IPS-20b (cell line): ENCODE results near the gene SLC35D1.

Experiments used
- H3K27ac ChIP-seq: one replicate; pipeline ENCODE4 v1.5.1; 2013; ENCODE audit warnings: low read length
- H3K27me3 ChIP-seq: 2 replicates; pipeline ENCODE4 v1.6.1; 2013; ENCODE audit warnings: mild to moderate bottlenecking, low read length, inconsistent platforms; ENCODE audit not compliant: insufficient read depth
- H3K36me3 ChIP-seq: 2 replicates; pipeline ENCODE4 v1.6.1; 2013; ENCODE audit warnings: low read depth, mild to moderate bottlenecking, inconsistent platforms, low read length, moderate library complexity; ENCODE audit not compliant: insufficient read depth
- H3K4me1 ChIP-seq: 2 replicates; pipeline ENCODE4 v1.6.1; 2013; ENCODE audit warnings: mild to moderate bottlenecking, control low read depth, inconsistent platforms, low read length, moderate library complexity; ENCODE audit not compliant: insufficient read depth
- H3K4me3 ChIP-seq: 2 replicates; pipeline ENCODE4 v1.5.1; 2013; ENCODE audit warnings: mild to moderate bottlenecking, low read length, inconsistent platforms
- H3K9ac ChIP-seq: 2 replicates; pipeline ENCODE4 v1.6.1; 2013; ENCODE audit warnings: low read depth, mild to moderate bottlenecking, inconsistent platforms, low read length, moderate library complexity
- H3K9me3 ChIP-seq: 2 replicates; pipeline ENCODE4 v1.6.1; 2013; ENCODE audit warnings: mild to moderate bottlenecking, low read depth, low read length, inconsistent platforms; ENCODE audit not compliant: insufficient read depth

Gene SLC35D1

DNA sequence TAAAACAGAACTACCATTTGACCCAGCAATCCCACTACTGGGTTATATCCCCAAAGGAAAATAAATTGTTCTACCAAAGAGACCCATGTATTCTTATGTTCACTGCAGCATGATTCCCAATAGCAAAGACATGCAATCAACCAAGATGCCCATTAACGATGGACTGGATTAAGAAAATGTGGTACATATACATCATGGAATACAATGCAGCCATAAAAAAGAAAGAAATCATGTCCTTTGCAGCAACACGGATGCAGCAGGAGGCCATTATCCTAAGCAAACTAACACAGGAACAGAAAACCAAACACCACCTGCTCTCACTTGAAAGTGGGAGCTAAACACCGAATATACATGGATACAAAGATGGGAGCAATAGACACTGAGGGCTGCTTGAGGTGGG lies 44.2 kb downstream of the SLC35D1 start:
- Histone ChIP-seq H3K27me3 (no peaks in the 10 kb centered on the region), H3K36me3 (peaks cover 4% of the 10 kb centered on the region; the same call in 1 of the 2 replicates), H3K9me3 (no peaks in the 10 kb centered on the region), H3K4me1 (0 out of 2 replicates have a peak, but pooled peaks cover 3% of the 10 kb centered on the region), H3K27ac (no peak overlapping the region), H3K9ac (no peak overlapping the region), H3K4me3 (no peak overlapping the region)

- no peak overlapping the region for H3K27ac ChIP-seq
- H3K4me3 ChIP-seq, result no peak overlapping the region
- H3K27me3 ChIP-seq, result no peaks in the 10 kb centered on the region
- no peaks in the 10 kb centered on the region for H3K4me1 ChIP-seq
- no peaks in the 10 kb centered on the region for H3K9me3 ChIP-seq
- H3K9ac ChIP-seq, result no peak overlapping the region
- H3K36me3 ChIP-seq, result peaks cover 6% of the 10 kb centered on the region; the same call in 1 of the 2 replicates
These were observed 48.9 kb downstream of the SLC35D1 start for GRCh38 chr1:67005068-67005467.

DNA sequence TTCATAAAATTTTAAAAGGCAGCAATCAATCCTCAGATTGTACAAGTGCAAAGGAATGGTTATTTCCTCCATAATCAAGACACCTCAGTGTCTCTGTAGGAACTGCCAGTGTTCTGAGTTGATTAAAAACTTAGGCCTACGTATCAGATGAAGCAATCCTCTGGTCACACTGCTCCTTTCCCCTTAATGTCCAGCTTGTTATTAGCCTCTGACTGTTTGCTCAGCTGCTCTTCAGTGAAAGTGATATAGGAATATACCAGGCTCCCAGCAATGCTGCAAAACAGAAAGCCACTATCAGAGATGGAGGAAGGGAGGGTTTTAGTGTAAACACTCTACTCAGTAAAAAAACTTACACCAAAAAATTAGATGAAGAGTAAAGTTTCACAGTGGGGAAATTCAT lies 49.8 kb downstream of the SLC35D1 start:
- H3K4me3 ChIP-seq, result no peak overlapping the region
- no peak overlapping the region for H3K9ac ChIP-seq
- H3K27ac ChIP-seq, result no peak overlapping the region
- no peaks in the 10 kb centered on the region for H3K9me3 ChIP-seq
- H3K27me3 ChIP-seq, result no peaks in the 10 kb centered on the region
- H3K36me3 ChIP-seq, result peaks cover 3% of the 10 kb centered on the region; the same call in 1 of the 2 replicates
- H3K4me1 ChIP-seq, result no peaks in the 10 kb centered on the region

- H3K27ac ChIP-seq, result no peak overlapping the region
- no peak overlapping the region for H3K4me3 ChIP-seq
- H3K9me3 ChIP-seq, result no peaks in the 10 kb centered on the region
- no peaks in the 10 kb centered on the region for H3K27me3 ChIP-seq
- peaks cover 8% of the 10 kb centered on the region; the same call in 1 of the 2 replicates for H3K36me3 ChIP-seq
- no peak overlapping the region for H3K9ac ChIP-seq
- no peaks in the 10 kb centered on the region for H3K4me1 ChIP-seq
These were observed 52.1 kb downstream of the SLC35D1 start for GRCh38 chr1:67001682-67002425.

DNA sequence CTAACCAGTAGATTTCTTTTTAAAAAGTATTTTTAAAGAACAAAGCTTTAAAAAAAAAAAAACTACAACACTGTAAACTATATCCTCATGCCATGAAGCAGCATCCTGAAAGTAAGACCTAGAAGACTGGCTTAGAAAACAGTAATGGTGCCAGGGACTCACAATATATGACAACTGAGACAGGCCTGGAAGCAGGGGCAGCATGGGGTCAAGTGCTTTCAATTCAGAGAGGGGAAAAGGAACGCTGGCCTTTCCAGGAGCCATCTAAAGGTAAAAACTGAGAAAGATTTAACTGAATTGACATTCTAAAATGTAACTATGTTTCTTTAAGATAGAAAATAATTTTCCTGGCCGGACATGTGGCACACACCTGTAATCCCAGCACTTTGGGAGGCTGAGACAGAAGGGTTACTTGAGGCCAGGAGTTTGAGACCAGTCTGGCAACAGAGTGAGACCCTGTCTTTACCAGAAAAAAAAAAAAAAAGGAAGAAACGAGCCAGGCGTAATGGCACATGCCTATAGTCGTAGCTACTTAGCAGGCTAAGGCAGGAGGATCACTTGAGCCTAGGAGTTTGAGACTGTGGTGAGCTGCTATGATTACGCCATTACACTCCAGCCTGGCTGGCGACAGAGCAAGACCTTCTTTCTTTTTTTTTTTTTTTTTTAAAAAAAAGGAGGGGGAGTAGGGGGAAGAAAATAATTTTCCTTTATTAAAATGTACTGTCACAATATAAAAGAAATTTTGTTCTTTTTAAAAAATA lies 54.1 kb downstream of the SLC35D1 start:
- H3K36me3 ChIP-seq, result peaks cover 8% of the 10 kb centered on the region; the same call in 1 of the 2 replicates
- no peak overlapping the region for H3K9ac ChIP-seq
- H3K27me3 ChIP-seq, result no peaks in the 10 kb centered on the region
- no peak overlapping the region for H3K4me3 ChIP-seq
- H3K27ac ChIP-seq, result no peak overlapping the region
- no peaks in the 10 kb centered on the region for H3K9me3 ChIP-seq
- no peaks in the 10 kb centered on the region for H3K4me1 ChIP-seq

GRCh38 chr1:66998972-66999371 lies 55.0 kb downstream of the SLC35D1 start:
- Histone ChIP-seq H3K4me1 (no peaks in the 10 kb centered on the region), H3K36me3 (peaks cover 8% of the 10 kb centered on the region; the same call in 1 of the 2 replicates), H3K27me3 (no peaks in the 10 kb centered on the region), H3K4me3 (no peak overlapping the region), H3K9ac (no peak overlapping the region), H3K9me3 (no peaks in the 10 kb centered on the region), H3K27ac (no peak overlapping the region)

- H3K27ac ChIP-seq, result no peak overlapping the region
- H3K4me3 ChIP-seq, result no peak overlapping the region
- no peaks in the 10 kb centered on the region for H3K9me3 ChIP-seq
- no peak overlapping the region for H3K9ac ChIP-seq
- no peaks in the 10 kb centered on the region for H3K4me1 ChIP-seq
- H3K27me3 ChIP-seq, result no peaks in the 10 kb centered on the region
- 0 out of 2 replicates have a peak, but pooled peaks cover 5% of the 10 kb centered on the region for H3K36me3 ChIP-seq
These were observed 57.8 kb downstream of the SLC35D1 start for GRCh38 chr1:66996018-66996682.

DNA sequence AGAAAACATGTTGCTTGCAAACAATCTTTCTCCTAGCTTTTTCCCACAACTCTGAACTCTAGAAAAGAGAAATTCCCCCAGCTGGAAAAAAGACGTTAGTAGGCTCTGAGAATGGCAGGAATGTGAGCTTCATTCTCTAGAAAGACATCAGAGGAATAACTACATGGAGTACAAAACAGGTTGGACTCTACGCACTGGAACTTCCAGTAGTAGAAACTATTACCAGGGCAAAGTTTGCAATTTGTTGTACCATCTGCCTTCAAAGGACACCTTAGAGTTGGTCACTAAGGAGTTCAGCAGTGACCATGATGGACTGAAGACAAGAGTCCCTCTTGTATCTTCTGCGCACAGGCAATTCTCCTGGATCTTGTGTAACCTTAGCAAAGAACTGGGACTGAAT lies 60.9 kb downstream of the SLC35D1 start:
- H3K9ac ChIP-seq, result no peak overlapping the region
- no peak overlapping the region for H3K4me3 ChIP-seq
- H3K4me1 ChIP-seq, result no peaks in the 10 kb centered on the region
- H3K36me3 ChIP-seq, result peaks cover 12% of the 10 kb centered on the region
- no peaks in the 10 kb centered on the region for H3K9me3 ChIP-seq
- H3K27ac ChIP-seq, result no peak overlapping the region
- H3K27me3 ChIP-seq, result no peaks in the 10 kb centered on the region

DNA sequence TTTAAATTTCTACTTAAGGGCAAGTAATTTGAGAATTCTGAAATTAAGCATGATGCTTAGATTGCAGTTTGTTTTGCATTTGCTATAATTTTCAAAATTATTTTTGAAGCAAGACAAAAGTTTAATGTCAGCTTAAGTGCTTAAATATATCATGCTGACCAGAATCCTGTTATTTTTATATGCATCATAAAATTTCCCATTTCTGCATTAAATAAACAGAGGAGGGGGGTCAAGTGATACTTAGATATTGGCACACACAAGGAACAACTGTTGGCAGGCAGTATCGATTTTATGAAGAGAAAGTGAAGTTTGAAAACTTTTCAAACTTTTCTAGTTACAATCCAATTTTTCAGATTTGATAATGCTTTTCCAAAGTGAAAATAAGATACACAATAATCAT lies 68.1 kb downstream of the SLC35D1 start:
- Histone ChIP-seq H3K27me3 (no peaks in the 10 kb centered on the region), H3K4me1 (no peaks in the 10 kb centered on the region), H3K27ac (no peak overlapping the region), H3K36me3 (peaks cover 79% of the 10 kb centered on the region), H3K9me3 (no peaks in the 10 kb centered on the region), H3K9ac (no peak overlapping the region), H3K4me3 (no peak overlapping the region)

DNA sequence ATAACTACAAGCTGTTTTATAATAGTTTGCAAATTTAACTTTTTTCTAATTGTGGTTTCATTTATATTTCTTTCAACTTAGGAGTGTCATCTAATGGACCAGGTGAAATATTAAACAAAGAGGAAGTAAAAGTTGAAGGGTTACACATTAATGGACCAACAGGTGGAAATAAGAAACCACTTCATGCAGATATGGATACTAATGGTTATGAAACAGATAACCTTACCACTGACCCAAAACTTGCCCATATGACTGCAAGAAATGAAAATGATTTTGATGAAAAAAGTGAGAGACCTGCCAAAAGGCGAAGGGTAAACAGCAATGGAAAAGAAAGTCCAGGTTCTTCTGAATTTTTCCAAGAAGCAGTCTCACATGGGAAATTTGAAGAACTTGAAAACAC lies 69.5 kb downstream of the SLC35D1 start:
- Histone ChIP-seq H3K4me3 (no peak overlapping the region), H3K36me3 (peaks cover 92% of the 10 kb centered on the region), H3K27me3 (no peaks in the 10 kb centered on the region), H3K9ac (no peak overlapping the region), H3K9me3 (no peaks in the 10 kb centered on the region), H3K27ac (no peak overlapping the region), H3K4me1 (no peaks in the 10 kb centered on the region)

- Histone ChIP-seq H3K27ac (no peak overlapping the region), H3K36me3 (peaks cover 94% of the 10 kb centered on the region), H3K4me3 (no peak overlapping the region), H3K9ac (no peak overlapping the region), H3K4me1 (no peaks in the 10 kb centered on the region), H3K9me3 (no peaks in the 10 kb centered on the region), H3K27me3 (no peaks in the 10 kb centered on the region)
These were observed 71.2 kb downstream of the SLC35D1 start for GRCh38 chr1:66982561-66983260.
